HG03066 (cell line): ENCODE measurements around the gene DUSP18.
"Not testable (repeated sequence)": the region's sequence is repeated elsewhere in the genome, so short reads cannot be mapped to it uniquely, and the experiment has no call there.

Experiments used
- ATAC-seq: cut with Tn5 transposase; IDR thresholded peaks from one replicate; pipeline ENCODE4 v1.9.1; 2021; ENCODE audit warnings: low read depth; ENCODE audit not compliant: unreplicated experiment

The DUSP18 gene

DNA sequence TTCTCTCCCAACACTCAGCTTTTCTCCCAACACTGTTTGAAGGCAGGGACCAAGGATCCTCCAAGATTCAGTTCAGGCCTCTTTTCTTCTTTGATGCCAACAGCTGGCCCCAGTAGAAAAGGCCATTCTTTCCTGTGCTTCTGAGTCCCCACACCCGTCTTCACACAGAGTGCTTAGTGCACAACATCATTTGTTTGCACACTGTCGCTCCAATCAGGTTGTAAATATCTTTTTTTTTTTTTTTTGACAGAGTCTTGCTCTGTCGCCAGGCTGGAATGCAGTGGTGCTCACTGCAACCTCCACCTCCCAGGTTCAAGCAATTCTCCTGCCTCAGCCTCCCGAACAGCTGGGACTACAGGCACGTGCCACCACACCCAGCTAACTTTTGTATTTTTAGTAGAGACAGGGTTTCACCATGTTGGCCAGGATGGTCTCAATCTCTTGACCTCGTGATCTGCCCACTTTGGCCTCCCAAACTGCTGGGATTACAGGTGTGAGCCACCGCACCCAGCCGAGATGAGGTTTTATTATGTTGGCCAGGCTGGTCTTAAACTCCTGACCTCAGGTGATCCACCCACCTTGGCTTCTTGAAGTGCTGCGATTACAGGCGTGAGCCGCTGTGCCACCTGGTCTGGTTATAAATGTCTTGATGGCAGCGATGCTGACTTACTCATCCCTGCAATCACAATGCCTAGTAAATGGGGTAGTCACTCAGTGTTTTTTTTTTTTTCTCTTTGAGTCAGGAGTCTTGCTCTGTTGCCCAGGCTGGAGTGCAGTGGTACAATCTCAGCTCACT is 12.4 kb upstream of the DUSP18 start:
- ATAC-seq, result not testable (repeated sequence)

DNA sequence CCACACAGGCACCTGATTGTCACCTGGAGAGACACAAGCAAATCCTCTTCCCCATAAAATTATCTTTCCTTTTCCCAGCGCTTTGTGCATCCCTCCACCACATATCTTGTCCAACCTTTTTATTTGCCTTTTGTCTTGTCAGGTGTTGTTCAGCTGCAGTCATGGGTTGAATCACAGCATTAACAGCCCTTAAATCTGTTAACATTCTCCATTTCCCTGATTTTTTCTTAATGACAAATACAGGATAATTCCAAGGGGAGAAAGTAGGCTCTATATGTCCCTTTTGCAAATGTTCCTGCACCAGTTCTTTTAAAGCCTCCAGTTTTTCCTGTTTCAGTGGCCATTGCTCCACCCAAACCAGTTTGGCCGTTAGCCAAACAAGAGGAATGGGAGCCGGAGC is 8.9 kb upstream of the DUSP18 start:
- not testable (repeated sequence) for ATAC-seq

- ATAC-seq, result no peak
Measured at GRCh38 chr22:30675436-30675835, 7.8 kb upstream of the DUSP18 start.

DNA sequence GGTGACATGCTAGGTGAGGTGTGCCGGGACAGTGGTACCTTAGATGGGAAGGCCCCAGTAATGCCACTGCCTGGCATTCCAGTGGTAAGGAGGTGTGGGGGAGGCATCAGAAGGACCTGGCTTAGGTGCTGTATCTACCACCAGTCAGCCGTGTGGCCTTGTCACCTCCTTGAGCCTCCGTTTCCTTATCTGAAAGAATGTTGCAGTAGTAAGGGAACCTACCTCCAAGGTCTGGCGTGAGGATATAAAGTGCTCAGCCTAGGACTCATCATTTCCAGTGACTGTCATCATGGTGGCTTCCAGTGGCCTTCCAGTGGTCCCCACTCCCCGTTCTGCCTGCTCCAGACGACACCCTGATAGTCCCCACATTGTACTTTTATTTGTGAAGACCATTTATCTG is 6.8 kb upstream of the DUSP18 start:
- ATAC-seq, result no peak

GRCh38 chr22:30673136-30673535 is 5.5 kb upstream of the DUSP18 start:
- ATAC-seq, result no peak

DNA sequence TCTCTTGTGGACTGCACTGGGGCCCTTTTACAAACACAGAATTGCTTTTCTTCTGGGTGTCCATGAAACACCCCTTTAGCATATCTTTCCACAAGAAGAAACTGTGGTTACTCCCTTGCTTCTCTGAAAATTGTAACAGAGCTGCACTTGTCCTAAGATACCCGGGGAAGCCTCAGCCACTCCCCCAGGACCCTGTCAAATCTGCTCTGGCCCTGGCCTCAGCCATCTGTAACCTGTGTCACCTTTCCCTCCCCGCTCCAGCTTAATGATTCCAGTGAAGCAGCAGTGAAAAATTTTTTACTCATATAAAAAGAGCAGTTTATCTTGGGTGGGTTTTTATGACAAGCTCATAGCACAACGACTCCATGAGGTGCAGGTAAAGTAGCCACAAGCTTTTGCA is 3.4 kb upstream of the DUSP18 start:
- ATAC-seq, result no peak

- no peak for ATAC-seq
Measured at GRCh38 chr22:30668386-30668710, 673 bp upstream of the DUSP18 start.

DNA sequence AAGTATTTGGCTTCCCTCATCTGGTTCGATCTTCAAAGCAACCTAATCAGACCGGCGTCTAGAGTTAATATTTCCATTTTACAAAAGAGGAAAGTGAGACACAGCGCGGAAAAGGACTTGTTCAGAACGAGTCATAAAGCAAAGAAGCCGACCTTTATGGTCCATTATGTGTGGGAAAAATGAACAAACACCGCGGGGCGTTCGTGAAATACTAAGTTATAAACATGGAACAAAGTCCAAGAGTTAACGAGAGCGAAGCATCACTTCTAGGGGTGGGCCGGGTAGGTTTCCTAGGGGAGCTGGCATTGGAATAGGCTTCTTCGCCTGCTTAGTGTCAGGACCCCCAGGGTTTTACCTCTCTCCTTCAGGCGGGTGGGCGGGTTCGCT is 575 bp downstream of the DUSP18 start:
- no peak for ATAC-seq

DNA sequence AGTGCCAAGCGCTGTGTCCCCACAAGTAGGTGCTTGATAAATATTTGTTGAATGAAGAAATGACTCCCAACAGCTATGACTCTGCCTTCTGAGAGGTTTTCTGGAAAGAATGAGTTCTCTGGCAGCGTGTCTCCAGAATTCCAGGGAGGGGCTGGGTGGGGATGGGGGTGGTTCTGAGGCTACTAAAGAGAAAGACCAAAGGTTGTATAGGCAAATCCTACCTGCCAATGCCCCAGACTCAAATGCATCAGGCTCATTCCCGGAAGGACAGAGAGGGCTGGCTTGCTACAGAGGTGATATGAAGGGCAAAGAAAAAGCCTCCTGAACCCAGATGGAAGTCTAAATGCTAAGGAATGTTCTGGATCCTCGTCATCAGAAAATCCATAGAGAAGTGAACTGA is 1.9 kb downstream of the DUSP18 start:
- no peak for ATAC-seq

- ATAC-seq, result no peak
Measured at GRCh38 chr22:30665266-30665665, 2.4 kb downstream of the DUSP18 start.

DNA sequence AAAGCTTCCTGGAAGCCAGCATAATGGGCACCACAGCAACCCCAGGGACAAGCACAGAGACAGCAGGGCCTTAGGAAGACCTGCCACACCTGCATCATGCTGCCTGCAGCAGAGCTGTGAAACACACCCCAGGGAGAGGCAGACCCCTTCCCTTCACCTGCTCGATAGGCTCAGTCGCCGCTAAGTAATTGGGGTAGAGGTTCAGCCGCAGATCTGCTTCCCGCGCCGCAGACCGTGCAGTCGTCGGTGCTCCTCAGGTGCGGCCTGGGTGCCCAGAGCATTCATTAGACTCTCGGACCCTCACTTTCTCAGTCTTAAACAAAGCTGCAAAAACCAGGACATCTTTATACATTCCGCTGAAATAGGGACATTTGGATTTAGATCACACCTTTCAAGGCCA is 2.9 kb downstream of the DUSP18 start:
- ATAC-seq, result no peak

DNA sequence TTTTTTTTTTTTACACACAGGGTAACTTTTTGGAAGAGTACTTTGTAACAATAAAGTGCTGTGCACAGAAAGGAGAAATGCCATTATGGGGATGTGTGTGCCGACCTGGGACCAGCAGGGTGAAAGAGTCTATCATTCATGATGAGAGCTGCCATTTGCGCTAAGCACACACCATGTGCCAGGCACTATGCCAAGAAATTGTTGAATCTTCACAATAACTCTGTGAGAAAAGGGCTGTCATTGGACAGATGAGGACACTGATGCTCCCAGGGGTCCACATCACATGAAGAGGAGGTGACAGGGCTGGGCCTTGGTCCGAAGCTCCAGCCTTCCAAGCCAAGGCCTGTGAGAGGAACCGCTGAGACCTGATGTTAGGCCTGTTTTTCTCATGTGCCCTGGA is 5.6 kb downstream of the DUSP18 start:
- ATAC-seq, result no peak

DNA sequence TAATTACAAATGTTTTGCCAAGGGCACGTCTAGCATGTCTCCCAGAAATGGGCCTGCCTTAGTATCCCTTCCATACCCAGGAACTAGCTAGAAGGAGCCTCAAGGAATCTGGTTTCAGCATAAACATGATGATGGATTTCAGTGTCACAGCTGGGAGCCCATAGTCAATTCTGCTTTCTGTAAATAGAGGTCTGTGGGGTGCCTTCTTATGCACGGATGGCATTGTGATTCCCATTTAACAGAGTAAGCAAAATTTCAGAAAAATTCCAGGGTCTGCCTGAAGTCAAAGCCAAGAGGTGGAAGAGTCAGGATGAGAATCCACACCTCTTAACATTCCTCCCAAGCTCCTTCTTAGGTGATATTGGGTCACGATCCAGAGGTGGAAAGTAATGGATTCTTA is 12.1 kb downstream of the DUSP18 start:
- ATAC-seq, result no peak

DNA sequence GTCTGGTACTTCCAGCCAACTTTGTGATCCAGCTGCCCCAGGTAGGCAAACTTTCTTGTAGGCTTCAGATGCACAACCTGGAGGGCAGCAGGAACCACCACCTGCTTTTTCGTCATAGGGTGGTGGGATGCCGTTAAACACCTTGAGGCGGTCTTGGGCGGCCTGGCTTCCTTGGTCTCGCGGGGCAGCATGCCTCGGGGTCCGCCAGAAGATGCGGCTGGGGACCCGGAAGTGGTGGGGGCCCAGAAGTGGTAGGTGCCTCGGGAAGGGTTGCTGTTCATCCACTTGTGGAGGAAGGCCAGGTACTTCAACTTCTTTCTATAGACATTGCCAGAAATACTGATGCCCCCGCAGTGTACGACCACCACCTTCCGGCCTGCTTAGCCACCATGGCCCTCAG is 13.3 kb downstream of the DUSP18 start:
- ATAC-seq, result no peak

- no peak for ATAC-seq
Measured at GRCh38 chr22:30652852-30653251, 14.8 kb downstream of the DUSP18 start.

DNA sequence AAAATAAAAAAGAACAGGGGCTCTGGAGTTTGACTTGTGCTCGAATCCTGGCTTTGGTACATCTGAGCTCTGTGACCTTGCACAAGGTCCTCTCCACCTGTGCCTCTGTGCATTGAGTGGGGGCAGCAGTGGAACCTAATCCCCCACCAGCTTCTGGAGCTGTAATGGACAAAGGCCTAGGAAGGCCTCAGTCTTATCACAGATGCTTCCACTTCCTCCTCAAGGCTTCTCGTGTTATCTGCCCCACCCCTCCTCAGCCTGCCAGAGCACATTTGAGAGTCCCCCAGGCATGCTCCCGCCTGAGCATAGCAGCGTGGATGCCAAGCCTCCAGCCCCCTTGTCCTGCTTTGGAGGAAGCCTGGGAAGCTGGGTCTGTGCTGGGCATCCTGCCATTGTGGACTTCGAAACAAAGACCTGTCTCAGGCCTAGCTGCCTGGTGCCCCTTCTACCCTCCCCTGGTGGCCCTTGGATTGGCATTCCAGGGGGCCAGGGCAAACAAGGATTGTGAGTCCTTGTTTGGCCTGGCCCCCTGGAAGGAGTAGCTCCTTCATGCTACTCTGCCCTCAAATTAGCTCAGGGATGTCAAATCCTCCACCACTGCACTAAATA is 17.1 kb downstream of the DUSP18 start:
- ATAC-seq, result no peak

- no peak for ATAC-seq
Measured at GRCh38 chr22:30649430-30650007, 18.2 kb downstream of the DUSP18 start.

- ATAC-seq, result no peak
Measured at GRCh38 chr22:30648825-30649224, 18.9 kb downstream of the DUSP18 start.

GRCh38 chr22:30647536-30647935 is 20.1 kb downstream of the DUSP18 start:
- ATAC-seq, result no peak

DNA sequence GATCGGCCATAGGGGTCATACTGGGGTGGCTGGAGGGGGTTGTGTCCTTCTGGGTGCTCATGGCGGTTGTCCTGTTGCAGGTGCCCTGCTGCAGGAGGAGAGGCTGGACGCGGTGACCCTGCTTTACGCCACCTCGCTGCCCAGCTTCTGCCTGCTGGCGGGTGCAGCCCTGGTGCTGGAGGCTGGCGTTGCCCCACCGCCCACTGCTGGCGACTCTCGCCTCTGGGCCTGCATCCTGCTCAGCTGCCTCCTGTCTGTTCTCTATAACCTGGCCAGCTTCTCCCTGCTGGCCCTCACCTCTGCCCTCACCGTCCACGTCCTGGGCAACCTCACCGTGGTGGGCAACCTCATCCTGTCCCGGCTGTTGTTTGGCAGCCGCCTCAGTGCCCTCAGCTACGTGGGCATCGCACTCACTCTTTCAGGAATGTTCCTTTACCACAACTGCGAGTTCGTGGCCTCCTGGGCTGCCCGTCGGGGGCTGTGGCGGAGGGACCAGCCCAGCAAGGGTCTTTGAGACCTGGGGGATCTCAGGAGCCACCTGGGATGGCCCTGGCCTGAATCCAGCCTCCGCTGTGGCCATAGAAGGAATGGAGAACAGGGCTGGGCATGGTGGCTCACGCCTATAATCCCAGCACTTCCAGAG is 21.0 kb downstream of the DUSP18 start:
- no peak for ATAC-seq

GRCh38 chr22:30643055-30643875 is 24.4 kb downstream of the DUSP18 start:
- no peak for ATAC-seq
